Cardiac muscle cell (in vitro differentiated cells and primary cell): ENCODE results near the gene OXSM. TPM values are rescaled to one million over a fixed set of nuclear protein-coding genes. Genes with fewer than 3 reads are reported as not detected.
A peak's percentile ranks its signal among the peaks of the same experiment; 100 is the strongest.

Experiments used
- DNase-seq, 2 donors: peaks; one replicate each; pipeline versions ENCODE4 v3.0.0 to v3.0.0-alpha.2; 2010 to 2017; ENCODE audit warnings: low read depth in 1 of 2, low spot score in 1 of 2
- H3K27ac ChIP-seq: fragments of 200-600 bp; sonication (generic); 2 replicates; pipeline ENCODE4 v1.5.1; 2016
- H3K27me3 ChIP-seq: fragments of 200-600 bp; sonication (generic); 2 replicates; pipeline ENCODE4 v1.6.0; 2016; ENCODE audit warnings: control low read depth
- H3K36me3 ChIP-seq: fragments of 200-600 bp; sonication (generic); 2 replicates; pipeline ENCODE4 v1.5.1; 2016; ENCODE audit warnings: control low read depth
- H3K4me1 ChIP-seq: fragments of 200-600 bp; sonication (generic); 2 replicates; pipeline ENCODE4 v1.8.1; 2017; ENCODE audit warnings: low read depth, mild to moderate bottlenecking, mixed run types
- H3K4me3 ChIP-seq: fragments of 200-600 bp; sonication (generic); 2 replicates; pipeline ENCODE4 v1.5.1; 2016; ENCODE audit warnings: mild to moderate bottlenecking
- H3K9me3 ChIP-seq: fragments of 200-600 bp; sonication (generic); 2 replicates; pipeline ENCODE4 v1.5.1; 2017; ENCODE audit warnings: low read depth, mild to moderate bottlenecking, control low read depth
- CTCF ChIP-seq: IDR thresholded peaks from 2 replicates; pipeline ENCODE4 v1.5.1; 2012; ENCODE audit warnings: low read depth, mild to moderate bottlenecking, low read length
- polyA plus RNA-seq: library from polyadenylated mRNA; unstranded; fragments of >200 nt; fragmentation: Nextera tagmentation; extraction: Ambion mirVana; gene quantifications from 2 replicates; pipeline ENCODE4 v1.2.1, GENCODE V29; 2016
- total RNA-seq: library from RNA; depleted of rRNA; stranded (reverse); fragments of >200 nt; gene quantifications from 2 replicates; pipeline ENCODE4 v1.2.3, GENCODE V29; 2016

Gene OXSM
- total and polyA plus RNA-seq, 2 experiments from 2014 or later: 4.8 to 17.6 TPM

GRCh38 chr3:25831578-25831977 is 41.7 kb downstream of the OXSM start:
- no peaks in the 10 kb centered on the region for H3K27me3 ChIP-seq
- no peaks in the 10 kb centered on the region for H3K4me1 ChIP-seq
- peak; percentile 41 to 55 for DNase-seq
- peak; percentile 47 for TF ChIP-seq CTCF
- no peak overlapping the region for H3K27ac ChIP-seq
- H3K4me3 ChIP-seq: no peak overlapping the region
- no peaks in the 10 kb centered on the region for H3K36me3 ChIP-seq
- no peaks in the 10 kb centered on the region for H3K9me3 ChIP-seq

GRCh38 chr3:25834346-25834745 is 44.5 kb downstream of the OXSM start:
- no peaks in the 10 kb centered on the region for H3K27me3 ChIP-seq
- H3K27ac ChIP-seq: no peak overlapping the region
- H3K9me3 ChIP-seq: no peaks in the 10 kb centered on the region
- no peaks in the 10 kb centered on the region for H3K36me3 ChIP-seq
- no peak for TF ChIP-seq CTCF
- no peak for DNase-seq
- no peak overlapping the region for H3K4me3 ChIP-seq
- H3K4me1 ChIP-seq: no peaks in the 10 kb centered on the region

GRCh38 chr3:25836579-25836978 is 46.7 kb downstream of the OXSM start:
- Histone ChIP-seq H3K9me3 (no peaks in the 10 kb centered on the region), H3K27me3 (no peaks in the 10 kb centered on the region), H3K4me3 (no peak overlapping the region), H3K4me1 (no peaks in the 10 kb centered on the region), H3K36me3 (no peaks in the 10 kb centered on the region), H3K27ac (no peak overlapping the region)
- no peak for TF ChIP-seq CTCF
- no peak for DNase-seq

GRCh38 chr3:25837038-25837437 is 47.1 kb downstream of the OXSM start:
- no peaks in the 10 kb centered on the region for H3K27me3 ChIP-seq
- H3K9me3 ChIP-seq: no peaks in the 10 kb centered on the region
- no peak for DNase-seq
- no peaks in the 10 kb centered on the region for H3K4me1 ChIP-seq
- no peaks in the 10 kb centered on the region for H3K36me3 ChIP-seq
- H3K27ac ChIP-seq: no peak overlapping the region
- TF ChIP-seq CTCF: no peak
- no peak overlapping the region for H3K4me3 ChIP-seq

- H3K4me1 ChIP-seq: no peaks in the 10 kb centered on the region
- no peaks in the 10 kb centered on the region for H3K36me3 ChIP-seq
- H3K27me3 ChIP-seq: no peaks in the 10 kb centered on the region
- H3K4me3 ChIP-seq: no peak overlapping the region
- no peak for TF ChIP-seq CTCF
- H3K9me3 ChIP-seq: no peaks in the 10 kb centered on the region
- no peak overlapping the region for H3K27ac ChIP-seq
- no peak for DNase-seq
Measured at GRCh38 chr3:25840099-25840498, 50.2 kb downstream of the OXSM start.

- no peaks in the 10 kb centered on the region for H3K9me3 ChIP-seq
- TF ChIP-seq CTCF: no peak
- DNase-seq: peak in 1 of 2 donors; percentile 19
- no peak overlapping the region for H3K27ac ChIP-seq
- no peaks in the 10 kb centered on the region for H3K36me3 ChIP-seq
- H3K4me3 ChIP-seq: no peak overlapping the region
- no peaks in the 10 kb centered on the region for H3K4me1 ChIP-seq
- no peaks in the 10 kb centered on the region for H3K27me3 ChIP-seq
Measured at GRCh38 chr3:25843332-25843731, 53.4 kb downstream of the OXSM start.
